GM19395 (cell line): Measurements from ENCODE around the gene SMG5.

ENCODE experiments used
- ATAC-seq: cut with Tn5 transposase; IDR thresholded peaks from one replicate; pipeline ENCODE4 v1.9.1; 2021; ENCODE audit warnings: mild to moderate bottlenecking, moderate library complexity; ENCODE audit not compliant: unreplicated experiment

Gene SMG5

GRCh38 chr1:156214024-156214748 is 68.4 kb downstream of the SMG5 start:
- no peak for ATAC-seq

GRCh38 chr1:156213644-156213966 is 69.0 kb downstream of the SMG5 start:
- no peak for ATAC-seq

- ATAC-seq = peak; percentile 90
These were observed 69.6 kb downstream of the SMG5 start, which contains the start of gene PMF1 for GRCh38 chr1:156212833-156213643. Gene PMF1, plus strand, starts transcription at chr1:156213007. Its CDS starts 9 bp downstream, at chr1:156213016.

GRCh38 chr1:156212130-156212529 is 70.5 kb downstream of the SMG5 start:
- ATAC-seq = no peak

GRCh38 chr1:156211243-156211642 is 71.4 kb downstream of the SMG5 start:
- ATAC-seq = no peak

- no peak for ATAC-seq
These were observed 77.9 kb downstream of the SMG5 start for GRCh38 chr1:156204686-156205085.

- ATAC-seq = no peak
These were observed 79.3 kb downstream of the SMG5 start for GRCh38 chr1:156203331-156203730.

- no peak for ATAC-seq
These were observed 82.6 kb downstream of the SMG5 start for GRCh38 chr1:156200044-156200443.
